GM23338 (cell line): ENCODE measurements around the gene OR52K1. TPM values are rescaled to one million over a fixed set of nuclear protein-coding genes. Genes with fewer than 3 reads are reported as not detected.

Source experiments
- ATAC-seq: fragments of 200-7000 bp; cut with Tn5 transposase; 3 replicates; pipeline ENCODE4 v1.9.1; 2020
- DNase-seq: peaks from one replicate; pipeline ENCODE4 v3.0.0-alpha.2; 2015; ENCODE audit warnings: low spot score
- H2AFZ ChIP-seq: fragments of 200-600 bp; sonication (generic); 2 replicates; pipeline ENCODE4 v1.8.0; 2016; ENCODE audit warnings: antibody characterized with exemption, mild to moderate bottlenecking, moderate library complexity
- H3F3A ChIP-seq: fragments of 200-600 bp; sonication (generic); replicated peaks from 2 replicates; pipeline ENCODE4 v1.8.0; 2017; ENCODE audit warnings: antibody characterized with exemption, mixed run types, low read depth
- H3K27ac ChIP-seq: fragments of 200-600 bp; sonication (generic); 2 replicates; pipeline ENCODE4 v1.6.1; 2016; ENCODE audit warnings: low read depth
- H3K27me3 ChIP-seq: fragments of 200-600 bp; sonication (generic); 2 replicates; pipeline ENCODE4 v1.8.0; 2016; ENCODE audit warnings: mild to moderate bottlenecking, mixed run types, moderate library complexity; ENCODE audit not compliant: insufficient read depth
- H3K36me3 ChIP-seq: fragments of 200-600 bp; sonication (generic); 2 replicates; pipeline ENCODE4 v1.8.0; 2016; ENCODE audit warnings: mild to moderate bottlenecking; ENCODE audit not compliant: insufficient read depth
- H3K4me1 ChIP-seq: fragments of 200-600 bp; sonication (generic); 2 replicates; pipeline ENCODE4 v1.8.0; 2016; ENCODE audit warnings: mild to moderate bottlenecking, moderate library complexity; ENCODE audit not compliant: insufficient read depth
- H3K4me2 ChIP-seq: fragments of 200-600 bp; sonication (generic); 2 replicates; pipeline ENCODE4 v1.7.1; 2017; ENCODE audit warnings: mixed run types
- H3K4me3 ChIP-seq: fragments of 200-600 bp; sonication (generic); 2 replicates; pipeline ENCODE4 v1.6.1; 2016; ENCODE audit warnings: mixed run types
- H3K79me2 ChIP-seq: fragments of 200-600 bp; sonication (generic); replicated peaks from 2 replicates; pipeline ENCODE4 v1.8.0; 2017; ENCODE audit warnings: mild to moderate bottlenecking; ENCODE audit not compliant: insufficient read depth
- H3K9me2 ChIP-seq: fragments of 200-600 bp; sonication (generic); 2 replicates; pipeline ENCODE4 v1.8.0; 2017; ENCODE audit not compliant: insufficient read depth
- H4K20me1 ChIP-seq: fragments of 200-600 bp; sonication (generic); replicated peaks from 2 replicates; pipeline ENCODE4 v1.8.0; 2017; ENCODE audit warnings: mild to moderate bottlenecking; ENCODE audit not compliant: insufficient read depth
- H3K27ac Mint-ChIP-seq: 2 replicates; pipeline ENCODE4 v1.8.0; 2020; ENCODE audit warnings: inconsistent platforms, mild to moderate bottlenecking, moderate library complexity, mixed read lengths
- H3K27me3 Mint-ChIP-seq: 3 replicates; pipeline ENCODE4 v1.8.0; 2022; ENCODE audit warnings: low read depth, mild to moderate bottlenecking, moderate library complexity, mixed read lengths, inconsistent platforms; ENCODE audit not compliant: insufficient read depth, poor library complexity
- H3K36me3 Mint-ChIP-seq: 3 replicates; pipeline ENCODE4 v1.8.0; 2021; ENCODE audit warnings: low read depth, mild to moderate bottlenecking, inconsistent platforms, moderate library complexity, mixed read lengths
- H3K4me1 Mint-ChIP-seq: 3 replicates; pipeline ENCODE4 v1.8.0; 2020; ENCODE audit warnings: mild to moderate bottlenecking, inconsistent platforms, mixed read lengths
- H3K4me3 Mint-ChIP-seq: 3 replicates; pipeline ENCODE4 v1.8.0; 2021; ENCODE audit warnings: moderate library complexity, mild to moderate bottlenecking, inconsistent platforms, mixed read lengths
- H3K9me3 Mint-ChIP-seq: 3 replicates; pipeline ENCODE4 v1.8.0; 2020; ENCODE audit warnings: moderate library complexity, mild to moderate bottlenecking, inconsistent platforms, mixed read lengths
- CREB1 ChIP-seq: fragments of 250-450 bp; sonication (Bioruptor Pico); IDR thresholded peaks from 2 replicates; pipeline ENCODE4 v1.5.0; 2020; ENCODE audit warnings: low read depth, mild to moderate bottlenecking, moderate library complexity
- ETS1 ChIP-seq: IDR thresholded peaks from 2 replicates; pipeline ENCODE4 v1.6.1; 2016; ENCODE audit warnings: antibody characterized with exemption
- EZH2phosphoT487 ChIP-seq: fragments of 200-600 bp; sonication (generic); IDR thresholded peaks from one replicate; pipeline ENCODE4 v1.8.1; 2018; ENCODE audit warnings: antibody characterized with exemption; ENCODE audit not compliant: unreplicated experiment
- JUNB ChIP-seq: IDR thresholded peaks from one replicate; pipeline ENCODE4 v1.6.1; 2016; ENCODE audit warnings: antibody characterized with exemption; ENCODE audit not compliant: unreplicated experiment
- NANOG ChIP-seq: IDR thresholded peaks from 2 replicates; pipeline ENCODE4 v1.6.1; 2016; ENCODE audit warnings: antibody characterized with exemption, borderline replicate concordance
- POLR2AphosphoS5 ChIP-seq: IDR thresholded peaks from 2 replicates; pipeline ENCODE4 v1.6.1; 2016; ENCODE audit warnings: antibody characterized with exemption, low read depth
- REST ChIP-seq: IDR thresholded peaks from one replicate; pipeline ENCODE4 v1.6.1; 2018; ENCODE audit warnings: antibody characterized with exemption; ENCODE audit not compliant: unreplicated experiment
- STAT1 ChIP-seq: IDR thresholded peaks from one replicate; pipeline ENCODE4 v1.6.1; 2016; ENCODE audit warnings: antibody characterized with exemption; ENCODE audit not compliant: unreplicated experiment
- ZNF114 ChIP-seq: fragments of 250-450 bp; sonication (Bioruptor Pico); IDR thresholded peaks from 2 replicates; pipeline ENCODE4 v1.5.0; 2020; ENCODE audit warnings: mild to moderate bottlenecking, moderate library complexity
- ZNF331 ChIP-seq: fragments of 250-450 bp; sonication (Bioruptor Pico); IDR thresholded peaks from 2 replicates; pipeline ENCODE4 v1.5.0; 2020; ENCODE audit warnings: low read depth, mild to moderate bottlenecking, moderate library complexity
- ZNF462 ChIP-seq: fragments of 250-450 bp; sonication (Bioruptor Pico); IDR thresholded peaks from 2 replicates; pipeline ENCODE4 v1.5.0; 2020; ENCODE audit warnings: mild to moderate bottlenecking, moderate library complexity
- long read RNA-seq: library from polyadenylated mRNA; unstranded; transcript quantifications from one replicate; pipeline ENCODE4 v2.0.0, GENCODE V29; 2020; ENCODE audit not compliant: unreplicated experiment
- polyA plus RNA-seq: library from polyadenylated mRNA; unstranded; fragments of >200 nt; fragmentation: Nextera tagmentation; extraction: Ambion mirVana; gene quantifications from 2 replicates; pipeline ENCODE4 v1.2.1, GENCODE V29; 2016
- total RNA-seq: library from RNA; depleted of rRNA; stranded (reverse); fragments of >200 nt; shearing (Covaris generic); gene quantifications from 2 replicates; pipeline ENCODE4 v1.2.3, GENCODE V29; 2014; rRNA removed

Gene OR52K1
- total RNA-seq (not detected in 2 replicates), polyA plus RNA-seq (not detected in 2 replicates)
- long read RNA-seq = 0 reads

- no peaks in the 10 kb centered on the region for H3K27me3 ChIP-seq
- TF ChIP-seq POLR2AphosphoS5 = no peak
- no peak for TF ChIP-seq REST
- no peak for TF ChIP-seq ZNF114 (CRISPR knock-in tag)
- no peak for TF ChIP-seq NANOG
- no peak for TF ChIP-seq ZNF331 (CRISPR knock-in tag)
- no peak for TF ChIP-seq STAT1
- no peak for TF ChIP-seq ETS1
- no peak for TF ChIP-seq CREB1 (CRISPR knock-in tag)
- TF ChIP-seq JUNB = no peak
- no peak for TF ChIP-seq EZH2phosphoT487
- peaks cover 9% of the 10 kb centered on the region; the same call in 1 of the 2 replicates for H3K9me2 ChIP-seq
- no peak within 1 kb of the TSS for H3K27ac ChIP-seq
- Mint-ChIP-seq H3K27ac (no peak within 1 kb of the TSS), H3K4me3 (no peak within 1 kb of the TSS), H3K4me1 (peaks cover 11% of the 10 kb centered on the region; the same call in 2 of the 3 replicates), H3K36me3 (no peaks in the 10 kb centered on the region), H3K9me3 (no peaks in the 10 kb centered on the region), H3K27me3 (no peaks in the 10 kb centered on the region)
- H3K4me1 ChIP-seq = peaks cover 14% of the 10 kb centered on the region
- ATAC-seq = no peak
- H3K36me3 ChIP-seq = no peaks in the 10 kb centered on the region
- H3K4me2 ChIP-seq = no peak within 1 kb of the TSS
- DNase-seq = no peak
- H3K79me2 ChIP-seq = no peaks in the 10 kb centered on the region
- no peak within 1 kb of the TSS for H2AFZ ChIP-seq
- no peak within 1 kb of the TSS for H3K4me3 ChIP-seq
- no peaks in the 10 kb centered on the region for H4K20me1 ChIP-seq
- H3F3A ChIP-seq = no peaks in the 10 kb centered on the region
These were observed at the start of gene OR52K1 for GRCh38 chr11:4482445-4482844. TSS of gene OR52K1 (plus strand) at chr11:4482646. CDS start at chr11:4488901, 6,255 bp downstream.

- no peak for ATAC-seq
- no peaks in the 10 kb centered on the region; the same call in 2 of the 3 replicates for H3K9me3 Mint-ChIP-seq
- TF ChIP-seq ZNF462 (CRISPR knock-in tag) (no peak), CREB1 (CRISPR knock-in tag) (no peak), JUNB (no peak), STAT1 (no peak), EZH2phosphoT487 (no peak)
These were observed 48.6 kb upstream of the OR52K1 start for GRCh38 chr11:4433856-4434255.

More at GRCh38 chr11:4433856-4434255, 48.6 kb upstream of the OR52K1 start:
- H3K27me3 Mint-ChIP-seq = no peaks in the 10 kb centered on the region
- no peaks in the 10 kb centered on the region for H4K20me1 ChIP-seq
- no peaks in the 10 kb centered on the region for H3K36me3 ChIP-seq
- no peak overlapping the region for H3K4me3 Mint-ChIP-seq
- H2AFZ ChIP-seq = no peak overlapping the region
- H3K27me3 ChIP-seq = no peaks in the 10 kb centered on the region
- H3K9me2 ChIP-seq = 0 out of 2 replicates have a peak, but pooled peaks cover 6% of the 10 kb centered on the region
- no peaks in the 10 kb centered on the region for H3F3A ChIP-seq
- no peak overlapping the region for H3K4me2 ChIP-seq
- no peak overlapping the region for H3K27ac ChIP-seq
- H3K36me3 Mint-ChIP-seq = no peaks in the 10 kb centered on the region
- H3K4me3 ChIP-seq = no peak overlapping the region
- H3K4me1 ChIP-seq = peaks cover 10% of the 10 kb centered on the region; the same call in 1 of the 2 replicates
- peaks cover 6% of the 10 kb centered on the region; the same call in 2 of the 3 replicates for H3K4me1 Mint-ChIP-seq
- no peak overlapping the region for H3K27ac Mint-ChIP-seq
- H3K79me2 ChIP-seq = no peaks in the 10 kb centered on the region
- DNase-seq = no peak
